HL-60/S4 (cell line): ENCODE data around the gene ISOC2.
"Not testable (repeated sequence)": the region's sequence is repeated elsewhere in the genome, so short reads cannot be mapped to it uniquely, and the experiment has no call there.

Experiments used
- in situ Hi-C: fragments of 300-500 bp; cut with MboI; formaldehyde crosslinking; loops from 2 replicates; pipeline ENCODE4 v1.14.3; 2022; ENCODE audit warnings: low sequenced_read_pairs

ISOC2 gene

DNA sequence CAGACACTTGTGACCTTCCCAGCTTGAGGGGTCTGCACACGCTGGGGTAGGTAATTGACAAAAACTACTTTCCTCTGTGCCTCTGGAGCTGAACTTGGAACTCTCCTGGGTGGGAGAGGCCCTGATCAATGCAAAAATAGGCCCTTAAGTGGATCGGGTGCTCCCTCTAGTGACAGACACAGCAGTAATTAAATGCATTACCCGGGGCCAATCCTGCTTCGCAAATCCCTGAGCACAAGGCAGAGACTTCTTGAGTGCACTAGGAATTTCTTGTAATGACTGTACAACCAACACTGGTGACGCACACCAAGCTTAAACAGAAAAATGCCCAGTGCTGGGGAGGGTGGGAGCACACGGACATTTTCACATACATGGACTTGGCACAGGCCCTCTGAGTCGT lies 43.3 kb downstream of the ISOC2 start:
- in situ Hi-C loops, result loop anchor here (10.0 kb wide), 2 partner anchors 203 to 273 kb away; partner anchors contain the start of gene TNNT1

DNA sequence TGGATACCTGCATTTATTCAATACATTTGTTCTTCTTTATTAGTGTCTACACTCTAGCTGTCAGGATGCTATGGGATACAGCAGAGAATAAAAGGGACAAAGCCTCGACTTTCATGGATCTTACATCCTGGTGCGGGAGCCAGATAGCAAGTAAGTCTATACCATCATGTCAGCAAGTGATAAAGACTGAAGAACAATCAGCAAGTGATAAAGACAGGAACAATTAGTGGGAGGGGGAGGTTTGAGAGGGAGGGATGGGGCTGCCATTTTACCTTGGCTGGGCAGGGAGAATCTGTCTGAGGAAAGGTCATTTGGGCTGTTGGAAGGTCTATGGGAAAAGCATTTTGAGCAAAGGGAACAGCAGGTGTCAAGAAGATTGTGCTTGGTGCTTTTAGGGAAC lies 51.3 kb downstream of the ISOC2 start:
- in situ Hi-C loops, result loop anchor here (10.0 kb wide), 2 partner anchors 195 to 265 kb away; partner anchors contain the start of gene TNNT1

DNA sequence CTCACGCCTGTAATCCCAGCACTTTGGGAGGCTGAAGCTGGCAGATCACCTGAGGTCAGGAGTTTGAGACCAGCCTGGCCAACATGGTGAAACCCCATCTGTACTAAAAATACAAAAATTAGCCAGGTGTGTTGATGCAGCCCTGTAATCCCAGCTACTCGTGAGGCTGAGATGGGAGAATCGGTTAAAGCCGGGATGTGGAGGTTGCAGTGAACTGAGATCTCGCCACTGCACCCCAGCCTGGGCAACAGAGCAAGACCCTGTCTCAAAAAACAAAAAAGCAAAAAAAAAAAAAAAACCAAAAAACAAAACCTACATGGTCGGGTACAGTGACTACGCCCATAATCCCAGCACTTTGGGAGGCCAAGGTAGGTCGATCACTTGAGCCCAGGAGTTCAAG lies 52.3 kb downstream of the ISOC2 start:
- in situ Hi-C loops, result not testable (repeated sequence)

DNA sequence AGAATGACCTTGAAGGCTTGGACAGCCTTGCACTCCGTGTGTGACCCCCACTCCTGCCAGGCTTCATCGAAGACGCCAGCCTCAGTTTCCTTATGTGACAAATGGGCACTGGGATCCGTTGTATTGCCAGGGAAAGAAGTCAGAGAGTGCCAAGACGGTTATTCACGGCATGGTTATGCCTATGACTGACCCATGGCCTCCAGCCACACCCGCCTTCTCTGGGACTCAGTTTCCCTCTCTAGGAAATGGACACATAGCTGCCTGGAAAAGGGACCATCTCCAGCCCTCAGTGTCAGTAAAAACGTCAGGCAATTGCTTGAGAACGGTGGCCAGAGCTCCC lies 52.9 kb downstream of the ISOC2 start:
- in situ Hi-C loops, result no loop called here

DNA sequence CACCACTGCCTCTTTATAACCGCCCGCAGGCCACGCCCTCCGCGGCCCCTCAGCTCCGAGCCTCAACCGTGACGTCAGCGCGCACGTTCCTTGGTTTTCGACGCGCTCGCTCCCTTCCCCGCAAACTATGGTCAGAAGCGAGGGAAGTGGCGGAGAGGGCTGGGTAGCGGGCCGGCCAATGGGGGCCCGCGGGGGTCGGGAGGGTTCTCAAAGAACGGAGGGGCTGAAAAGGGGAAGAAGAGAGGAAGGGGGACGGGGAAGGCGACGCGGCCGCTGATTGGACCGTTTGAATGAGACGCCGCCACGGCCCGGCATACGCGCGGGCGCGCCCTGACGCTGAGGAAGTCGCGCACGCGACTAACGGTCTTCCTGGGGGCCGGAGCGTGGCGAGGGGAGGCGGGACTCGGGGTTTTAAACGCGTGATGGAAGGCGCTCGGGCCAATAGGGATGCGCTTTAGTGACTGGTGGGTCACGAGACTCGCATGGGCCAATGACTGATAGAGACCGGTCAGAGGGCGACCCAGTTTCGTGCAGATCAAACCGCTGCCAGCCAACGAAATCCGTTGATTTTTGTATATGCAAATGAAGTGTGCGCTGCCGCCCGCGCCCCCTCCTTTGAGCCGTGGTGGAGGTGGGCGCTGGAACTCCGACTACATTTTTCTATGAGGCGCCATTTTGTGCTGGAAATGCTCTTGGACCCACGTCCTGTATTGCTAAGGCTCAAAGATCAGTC lies 53.5 kb downstream of the ISOC2 start:
- in situ Hi-C loops, result no loop called here

DNA sequence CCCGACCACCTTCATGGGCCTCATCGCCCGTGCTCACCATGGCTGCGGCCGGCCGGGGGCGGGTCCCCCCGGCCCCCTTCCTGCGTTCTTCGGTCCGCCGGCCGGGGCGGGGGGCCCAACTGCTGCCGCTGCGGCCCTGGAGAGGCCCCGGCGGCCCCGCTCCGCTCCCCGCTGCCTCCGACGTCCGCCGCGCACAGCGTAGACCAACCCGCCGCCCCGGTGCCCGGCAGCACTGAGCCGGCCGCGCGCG lies 54.0 kb downstream of the ISOC2 start, which contains the start of gene UBE2S:
Gene UBE2S (minus strand): TSS at position 239 of the 250 bp plus-strand sequence. CDS start 199 bp downstream, at position 40.
- in situ Hi-C loops, result not testable (repeated sequence)

DNA sequence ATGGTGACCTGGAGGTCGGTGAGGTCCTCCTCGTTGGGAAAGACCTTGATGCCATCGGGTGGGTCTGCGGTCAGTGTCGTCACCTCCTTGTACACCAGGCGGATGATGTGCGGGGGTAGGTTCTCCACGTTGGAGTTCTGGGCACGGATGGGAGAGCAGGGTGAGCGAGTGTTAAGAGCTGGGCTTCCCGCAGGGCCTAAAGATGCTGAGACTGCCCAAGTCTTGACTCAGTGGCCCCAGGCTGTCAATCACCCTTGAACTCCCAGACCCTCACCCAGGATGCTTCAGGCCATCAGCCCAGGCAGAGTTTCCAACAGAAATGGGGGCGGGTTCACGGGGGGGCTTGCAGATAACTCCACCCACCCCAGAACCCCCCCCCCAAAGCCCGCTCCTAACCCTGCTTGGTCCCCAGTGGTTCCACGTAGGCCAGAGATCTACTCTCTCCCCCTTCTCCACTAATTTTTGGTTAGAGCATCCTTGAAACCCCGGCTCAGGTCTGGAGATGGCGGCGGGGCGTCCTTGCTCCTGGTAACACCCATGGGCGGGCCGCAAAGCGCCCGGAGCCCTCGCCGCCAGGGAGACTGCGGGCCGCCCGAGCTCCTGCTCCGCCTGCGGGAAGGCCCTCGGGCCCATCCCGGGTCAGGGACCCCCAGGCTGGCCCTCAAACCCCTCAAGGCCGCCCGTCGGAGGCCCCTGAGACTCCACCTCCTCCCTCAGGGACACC lies 54.5 kb downstream of the ISOC2 start:
- in situ Hi-C loops, result no loop called here

DNA sequence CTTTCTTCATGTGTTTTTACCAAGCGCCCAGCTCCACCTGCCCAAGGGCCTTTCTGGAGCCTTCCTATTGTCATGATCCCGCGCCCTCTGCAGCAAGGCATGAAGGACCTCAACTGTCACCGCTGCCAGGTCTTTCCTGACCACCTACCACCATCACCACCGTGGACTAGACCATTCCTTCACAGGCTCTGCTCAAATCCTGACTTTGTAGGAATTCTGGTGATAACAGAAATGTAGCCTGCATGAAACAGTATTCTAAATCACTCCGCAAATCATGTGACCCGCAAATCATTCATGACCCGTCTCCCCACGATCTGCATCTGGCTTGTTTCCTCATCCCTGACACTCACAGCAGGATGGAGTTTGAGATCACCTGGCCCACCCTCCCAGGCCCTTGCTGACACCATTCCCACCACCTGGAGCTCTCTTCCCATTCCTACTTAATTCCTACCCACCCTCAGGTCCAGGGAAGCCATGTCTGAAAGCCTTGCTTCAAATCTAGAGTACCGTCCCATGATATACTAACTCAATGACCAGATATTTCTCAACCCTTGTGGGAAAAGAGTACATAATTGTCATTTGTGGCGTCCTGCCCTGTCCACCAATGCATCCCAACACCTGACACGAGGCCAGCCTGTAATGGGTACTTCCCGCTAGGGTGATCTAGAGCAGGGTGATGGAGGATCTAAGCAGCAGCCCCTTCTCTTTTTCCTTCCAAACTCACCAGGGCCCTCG lies 55.2 kb downstream of the ISOC2 start:
- in situ Hi-C loops, result no loop called here

DNA sequence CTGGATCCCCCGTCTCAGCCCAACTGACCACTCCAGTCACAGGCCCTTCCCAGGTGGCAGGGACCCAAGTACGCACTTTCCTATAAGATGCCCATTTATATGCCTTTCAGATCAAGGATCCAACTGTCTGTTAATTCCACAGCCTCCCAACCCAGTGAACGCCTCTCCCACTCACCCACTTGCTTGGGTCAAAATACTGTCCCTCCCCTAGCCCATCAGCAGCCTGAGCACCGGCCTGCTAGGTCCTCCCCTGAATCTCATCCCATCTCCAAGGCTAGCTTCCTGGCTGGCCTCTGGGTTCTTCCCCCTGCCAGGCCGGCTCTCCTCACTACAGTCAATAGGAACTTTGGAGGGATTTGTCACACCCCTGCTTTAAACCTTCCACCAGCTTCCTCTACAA lies 55.8 kb downstream of the ISOC2 start:
- in situ Hi-C loops, result no loop called here
